ENCODE results near the gene BEND6. TPM values are rescaled to one million over a fixed set of nuclear protein-coding genes. Genes with fewer than 3 reads are reported as not detected.

Gene BEND6
- total RNA-seq, 1 experiment from 2014 or later, result 1.4 TPM

DNA sequence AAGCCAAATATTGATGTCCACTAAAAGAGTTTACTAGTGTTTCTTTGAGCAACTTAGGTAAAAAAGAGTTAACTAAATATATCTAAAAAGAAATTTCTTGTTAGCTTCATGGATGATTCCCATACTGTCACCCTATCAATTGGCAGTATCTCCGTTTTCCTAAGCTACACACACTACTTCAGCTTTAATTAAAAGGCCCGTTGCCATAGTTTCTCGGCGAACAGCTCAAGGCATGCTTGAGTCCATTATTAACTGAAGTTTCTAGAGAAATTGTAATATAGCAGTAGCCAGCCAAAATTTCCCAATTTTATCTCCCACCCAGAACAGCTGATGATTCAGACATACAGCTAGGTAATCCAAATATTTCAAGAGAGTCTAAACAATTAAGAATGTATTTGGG is 20.0 kb upstream of the BEND6 start:
- Histone ChIP-seq H3K27ac (ENCODE audit: insufficient read length, low read depth, low read length) (no peak overlapping the region), H3K4me2 (ENCODE audit: insufficient read depth, insufficient read length, low read length) (no peak overlapping the region)

More for the DNA sequence above, 20.0 kb upstream of the BEND6 start:
- no peak overlapping the region for H2BK5ac ChIP-seq (ENCODE audit: insufficient read length, low read length)
- no peak overlapping the region for H3K14ac ChIP-seq (ENCODE audit: insufficient read depth, low read length)
- no peak overlapping the region for H4K5ac ChIP-seq (ENCODE audit: insufficient read length, low read depth, low read length)
- H2BK120ac ChIP-seq (ENCODE audit: low read depth, low read length, poor library complexity, severe bottlenecking), result no peak overlapping the region
- no peak overlapping the region for H3K23ac ChIP-seq (ENCODE audit: insufficient read length, low read depth, low read length)
- H3K9me3 ChIP-seq (ENCODE audit: control insufficient read depth, low read depth, low read length), result no peaks in the 10 kb centered on the region
- no peaks in the 10 kb centered on the region; the same call in 1 of the 2 replicates for H3K4me1 ChIP-seq (ENCODE audit: insufficient read depth, low read length)
- H2BK12ac ChIP-seq (ENCODE audit: insufficient read length, low read depth, low read length), result no peak overlapping the region
- H3K27ac Mint-ChIP-seq, result no peak overlapping the region
- TF ChIP-seq CTCF (conservative IDR thresholded peaks at IDR 0.05), result no peak
- no peak for DNase-seq
- H2AFZ ChIP-seq (ENCODE audit: low read length), result no peak overlapping the region
- no peaks in the 10 kb centered on the region for H3K79me2 ChIP-seq (ENCODE audit: insufficient read depth, low read length)
- H3K27me3 Mint-ChIP-seq (ENCODE audit: low read depth), result no peaks in the 10 kb centered on the region
- no CpG with 5 or more reads among the region's 4 CpGs for WGBS (ENCODE audit: extremely low coverage, insufficient read length, low lambda C conversion rate)
- no peak overlapping the region for H3K18ac ChIP-seq (ENCODE audit: insufficient read length, low read depth, low read length)
- no peak overlapping the region for H3K4ac ChIP-seq (ENCODE audit: low read depth, low read length)
- no peaks in the 10 kb centered on the region for H3K27me3 ChIP-seq (ENCODE audit: insufficient read depth, low read length)
- no peak overlapping the region for H4K8ac ChIP-seq (replicated peaks; ENCODE audit: insufficient read length, low read depth, low read length)
- no peak overlapping the region for H4K91ac ChIP-seq (ENCODE audit: insufficient read length, low read depth, low read length)
- H3K36me3 Mint-ChIP-seq (ENCODE audit: insufficient read depth in 1 of 3, low read depth in 3 of 3), result no peaks in the 10 kb centered on the region
- H2BK15ac ChIP-seq (ENCODE audit: low read depth, low read length), result no peak overlapping the region
- no peaks in the 10 kb centered on the region for H3K9me3 Mint-ChIP-seq
- no peaks in the 10 kb centered on the region for H3K23me2 ChIP-seq (ENCODE audit: insufficient read length, low read depth, low read length, poor library complexity, severe bottlenecking)
- no peak overlapping the region for H3T11ph ChIP-seq (ENCODE audit: low read length)
- H3K9ac ChIP-seq (ENCODE audit: extremely low read depth, insufficient read length, low read length), result no peak overlapping the region
- no peaks in the 10 kb centered on the region; a peak in 1 of 4 replicates for H3K4me1 Mint-ChIP-seq
- H2AK5ac ChIP-seq (ENCODE audit: insufficient read length, low read length), result no peak overlapping the region
- no peak overlapping the region for H3K56ac ChIP-seq (ENCODE audit: insufficient read length, low read depth, low read length)
- no peaks in the 10 kb centered on the region for H4K20me1 ChIP-seq (ENCODE audit: control insufficient read depth, insufficient read depth, insufficient read length)
- no peak overlapping the region for H2BK20ac ChIP-seq (ENCODE audit: low read depth, low read length, poor library complexity, severe bottlenecking)
- no peak overlapping the region for H3K4me3 Mint-ChIP-seq
- H3K79me1 ChIP-seq (ENCODE audit: insufficient read depth, low read depth, low read length, poor library complexity, severe bottlenecking), result no peaks in the 10 kb centered on the region
